ENCODE measurements around the gene BRD4. TPM values are rescaled to one million over a fixed set of nuclear protein-coding genes. Genes with fewer than 3 reads are reported as not detected.

Gene BRD4
- total and polyA plus RNA-seq, 2 donors from 2014 or later = 14.3 to 107 TPM

- Histone ChIP-seq H3K27me3 (ENCODE audit: control insufficient read depth, insufficient read depth, low read length) (no peaks in the 10 kb centered on the region), H3K27ac (ENCODE audit: low read depth in 2 of 2, low read length in 2 of 2) (no peak overlapping the region), H3K4me3 (ENCODE audit: low read length in 3 of 3) (no peak overlapping the region), H3K9me3 (ENCODE audit: control insufficient read depth in 2 of 3, insufficient read depth in 1 of 3, low read length in 3 of 3) (no peaks in the 10 kb centered on the region), H3K9ac (ENCODE audit: low read length in 3 of 3) (no peak overlapping the region), H3K4me1 (ENCODE audit: control insufficient read depth in 2 of 3, insufficient read depth in 2 of 3, low read depth in 1 of 3, low read length in 3 of 3) (peaks cover 0 to 34% (median 26%) of the 10 kb centered on the region in 3 donors), H3K36me3 (ENCODE audit: control insufficient read depth in 2 of 3, insufficient read depth in 3 of 3, low read length in 3 of 3) (peaks cover 0 to 46% (median 22%) of the 10 kb centered on the region in 3 donors)
- TF ChIP-seq CTCF (IDR thresholded peaks at IDR 0.05; ENCODE audit: borderline replicate concordance, extremely low read depth, insufficient read depth) = no peak
- intact Hi-C loops (cut with DNase I) = no loop called here
- DNase-seq (peak in 1 of 5 donors; percentile 75), FAIRE-seq (no peak)
These were observed 40.6 kb upstream of the BRD4 start for GRCh38 chr19:15372891-15373301.

DNA sequence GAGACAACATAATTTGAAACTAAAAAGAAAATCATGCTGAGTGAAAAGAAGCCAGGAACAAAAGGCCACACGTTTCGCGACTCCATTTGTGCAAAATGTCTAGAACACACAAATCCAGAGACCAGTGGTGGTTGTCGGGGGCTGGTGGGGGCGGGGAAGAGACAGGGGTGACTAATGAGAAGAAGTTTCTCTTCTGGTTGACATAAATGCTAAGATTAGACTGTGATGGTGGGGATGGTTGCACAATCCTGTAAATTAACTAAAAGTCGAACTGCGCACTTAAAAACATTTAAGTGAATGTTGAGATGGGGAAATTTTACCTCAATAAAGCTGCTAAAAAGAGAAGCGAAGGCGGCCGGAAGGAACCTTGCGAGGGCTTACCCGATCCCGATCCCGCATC lies 40.1 kb upstream of the BRD4 start:
- DNase-seq = peak in 1 of 5 donors; percentile 3
- Histone ChIP-seq H3K36me3 (ENCODE audit: control insufficient read depth in 2 of 3, insufficient read depth in 3 of 3, low read length in 3 of 3) (peaks cover 0 to 46% (median 26%) of the 10 kb centered on the region in 3 donors), H3K27me3 (ENCODE audit: control insufficient read depth, insufficient read depth, low read length) (no peaks in the 10 kb centered on the region), H3K4me3 (ENCODE audit: low read length in 3 of 3) (no peak overlapping the region), H3K9ac (ENCODE audit: low read length in 3 of 3) (no peak overlapping the region), H3K9me3 (ENCODE audit: control insufficient read depth in 2 of 3, insufficient read depth in 1 of 3, low read length in 3 of 3) (no peaks in the 10 kb centered on the region), H3K4me1 (ENCODE audit: control insufficient read depth in 2 of 3, insufficient read depth in 2 of 3, low read depth in 1 of 3, low read length in 3 of 3) (peaks cover 0 to 32% (median 26%) of the 10 kb centered on the region in 3 donors), H3K27ac (ENCODE audit: low read depth in 2 of 2, low read length in 2 of 2) (no peak overlapping the region)
- intact Hi-C loops (cut with DNase I) = no loop called here
- no peak for FAIRE-seq
- no peak for TF ChIP-seq CTCF (IDR thresholded peaks at IDR 0.05; ENCODE audit: borderline replicate concordance, extremely low read depth, insufficient read depth)

DNA sequence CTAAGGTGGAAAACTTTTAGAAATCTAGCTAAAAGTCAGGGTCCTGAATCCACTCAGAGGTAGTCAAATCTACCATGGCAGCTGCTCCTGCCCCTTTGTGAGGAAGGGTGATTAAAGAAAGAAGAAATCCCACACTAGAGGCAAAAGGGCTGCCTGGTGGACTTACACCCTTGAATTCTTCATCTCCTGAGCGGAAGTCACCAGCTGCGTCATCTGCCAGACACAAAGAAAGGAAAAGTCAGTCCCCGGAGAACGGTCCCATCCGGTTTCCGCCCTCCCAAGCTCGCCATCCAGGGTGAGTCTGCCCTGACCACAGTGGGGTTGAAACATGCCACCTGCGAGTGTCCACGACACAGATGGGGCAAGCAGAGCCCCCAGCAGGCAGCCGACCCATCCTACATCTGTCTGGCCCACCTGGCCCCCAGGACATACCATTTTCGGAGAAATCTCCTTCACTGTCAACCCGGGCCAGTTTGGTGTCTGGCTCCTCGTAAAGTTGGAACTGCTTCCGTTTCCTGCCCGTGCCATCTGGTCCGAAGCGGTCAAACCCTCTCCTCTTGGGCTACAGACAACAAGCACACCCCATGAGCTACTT lies 39.5 kb upstream of the BRD4 start:
- H3K4me3 ChIP-seq (ENCODE audit: low read length in 3 of 3) = no peak overlapping the region
- no peak overlapping the region for H3K9ac ChIP-seq (ENCODE audit: low read length in 3 of 3)
- no peaks in the 10 kb centered on the region for H3K9me3 ChIP-seq (ENCODE audit: control insufficient read depth in 2 of 3, insufficient read depth in 1 of 3, low read length in 3 of 3)
- no peaks in the 10 kb centered on the region for H3K27me3 ChIP-seq (ENCODE audit: control insufficient read depth, insufficient read depth, low read length)
- DNase-seq (peak in 1 of 5 donors; percentile 63), FAIRE-seq (no peak)
- TF ChIP-seq CTCF (IDR thresholded peaks at IDR 0.05; ENCODE audit: borderline replicate concordance, extremely low read depth, insufficient read depth) = no peak
- H3K36me3 ChIP-seq (ENCODE audit: control insufficient read depth in 2 of 3, insufficient read depth in 3 of 3, low read length in 3 of 3) = peaks cover 0 to 46% (median 28%) of the 10 kb centered on the region in 3 donors
- peaks cover 0 to 28% (median 22%) of the 10 kb centered on the region in 3 donors for H3K4me1 ChIP-seq (ENCODE audit: control insufficient read depth in 2 of 3, insufficient read depth in 2 of 3, low read depth in 1 of 3, low read length in 3 of 3)
- intact Hi-C loops (cut with DNase I) = no loop called here
- no peak overlapping the region for H3K27ac ChIP-seq (ENCODE audit: low read depth in 2 of 2, low read length in 2 of 2)

Measured in kidney (tissue), 14 donors.